Erythroblast (primary cell): ENCODE data around the gene SAP30BP.

Source experiments
- DNase-seq, 2 experiments: peaks; one replicate each; lab custom pipeline; 2025; lab: John Stamatoyannopoulos, UW
- GATA1 ChIP-seq: IDR thresholded peaks from 2 replicates; pipeline ENCODE4 v1.6.1; 2011; ENCODE audit warnings: low read depth, mild to moderate bottlenecking, control low read depth, low read length, moderate library complexity
- POLR2A ChIP-seq: IDR thresholded peaks from 2 replicates; pipeline ENCODE4 v1.6.1; 2011; ENCODE audit warnings: mild to moderate bottlenecking, low read length

The SAP30BP gene

DNA sequence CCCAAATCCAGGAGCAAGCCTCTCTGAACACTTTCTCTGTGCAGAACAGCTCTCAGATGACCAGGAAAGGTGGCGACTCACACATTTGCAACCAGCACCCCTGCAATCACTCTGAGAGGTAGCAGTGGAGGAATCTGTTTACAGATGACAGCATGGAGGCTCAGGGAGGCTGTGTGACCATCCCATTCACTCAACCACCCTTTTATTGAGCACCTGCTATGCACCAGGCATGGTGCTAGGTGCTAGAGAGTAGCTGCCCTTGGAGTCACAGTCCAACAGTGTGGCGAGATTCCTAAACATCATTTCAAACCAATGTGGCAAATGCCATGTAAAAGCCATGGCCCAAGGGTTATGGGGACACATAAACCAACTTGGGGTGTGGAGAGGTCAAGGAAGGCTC lies 52.6 kb downstream of the SAP30BP start:
- no peak for DNase-seq
- TF ChIP-seq GATA1, result no peak
- no peak for TF ChIP-seq POLR2A

GRCh38 chr17:75720656-75721462 lies 53.7 kb downstream of the SAP30BP start, which contains the start of gene ITGB4:
ITGB4 (plus strand) TSS chr17:75721459; CDS start chr17:75724704, 3,245 bp downstream.
- no peak for TF ChIP-seq GATA1
- TF ChIP-seq POLR2A, result peak; percentile 19
- peak in 1 of 2 experiments; percentile 33 for DNase-seq

- no peak for DNase-seq
- TF ChIP-seq GATA1, result no peak
- TF ChIP-seq POLR2A, result no peak
Observed at GRCh38 chr17:75721463-75722011, 54.4 kb downstream of the SAP30BP start.

GRCh38 chr17:75722076-75722475 lies 54.9 kb downstream of the SAP30BP start:
- TF ChIP-seq POLR2A (no peak), GATA1 (no peak)
- no peak for DNase-seq

GRCh38 chr17:75722542-75723095 lies 55.5 kb downstream of the SAP30BP start:
- DNase-seq, result no peak
- TF ChIP-seq GATA1 (no peak), POLR2A (no peak)

GRCh38 chr17:75723171-75723930 lies 56.2 kb downstream of the SAP30BP start:
- TF ChIP-seq GATA1 (no peak), POLR2A (no peak)
- DNase-seq, result no peak

GRCh38 chr17:75724016-75725003 lies 57.2 kb downstream of the SAP30BP start:
- no peak for DNase-seq
- TF ChIP-seq GATA1, result no peak
- TF ChIP-seq POLR2A, result no peak

DNA sequence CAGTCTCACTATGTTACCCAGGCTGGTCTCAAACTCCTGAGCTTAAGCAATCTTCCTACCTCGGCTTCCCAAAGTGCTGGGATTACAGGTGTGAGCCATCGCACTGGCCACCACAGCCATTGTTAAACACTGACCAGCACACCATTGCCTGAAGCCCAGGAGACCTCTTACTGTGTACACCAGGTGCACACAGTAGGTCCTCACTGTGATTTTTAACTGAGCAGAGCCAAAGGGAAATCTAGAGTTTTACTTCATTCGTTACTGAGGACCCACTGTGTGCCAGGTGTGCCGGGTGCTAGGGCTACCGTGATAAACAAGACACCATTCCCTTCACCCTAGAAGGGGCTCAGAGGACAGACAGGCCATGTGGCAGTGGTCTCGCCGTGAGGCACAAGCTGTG lies 58.4 kb downstream of the SAP30BP start:
- TF ChIP-seq GATA1 (no peak), POLR2A (no peak)
- no peak for DNase-seq

DNA sequence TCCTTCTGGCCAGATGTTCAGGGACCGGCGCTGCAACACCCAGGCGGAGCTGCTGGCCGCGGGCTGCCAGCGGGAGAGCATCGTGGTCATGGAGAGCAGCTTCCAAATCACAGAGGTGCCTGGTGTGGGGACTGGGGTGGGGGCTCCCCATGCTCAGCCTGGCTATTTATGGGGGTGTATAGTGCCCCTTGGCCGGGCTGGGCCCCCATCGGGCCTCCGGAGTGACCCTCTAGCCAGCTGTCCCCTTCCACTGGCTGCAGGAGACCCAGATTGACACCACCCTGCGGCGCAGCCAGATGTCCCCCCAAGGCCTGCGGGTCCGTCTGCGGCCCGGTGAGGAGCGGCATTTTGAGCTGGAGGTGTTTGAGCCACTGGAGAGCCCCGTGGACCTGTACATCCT lies 60.3 kb downstream of the SAP30BP start:
- TF ChIP-seq GATA1, result no peak
- TF ChIP-seq POLR2A, result no peak
- DNase-seq, result no peak

DNA sequence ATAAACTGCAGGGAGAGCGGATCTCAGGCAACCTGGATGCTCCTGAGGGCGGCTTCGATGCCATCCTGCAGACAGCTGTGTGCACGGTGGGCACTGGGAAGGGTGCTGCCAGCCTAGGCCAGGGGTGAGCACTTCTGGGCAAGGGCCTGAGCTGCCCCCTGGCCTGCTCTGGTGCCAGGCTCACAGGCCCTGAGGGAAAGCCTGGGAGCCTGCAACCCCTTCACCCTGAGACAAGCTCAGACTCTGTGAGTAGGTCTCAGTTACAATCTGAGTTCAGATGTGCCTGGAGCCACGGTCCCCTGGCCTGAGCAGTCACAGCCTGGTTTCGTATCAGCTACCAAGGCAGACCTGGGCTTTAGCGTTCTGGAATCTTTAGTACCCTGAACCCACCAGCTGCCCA lies 62.2 kb downstream of the SAP30BP start:
- TF ChIP-seq GATA1 (no peak), POLR2A (no peak)

DNA sequence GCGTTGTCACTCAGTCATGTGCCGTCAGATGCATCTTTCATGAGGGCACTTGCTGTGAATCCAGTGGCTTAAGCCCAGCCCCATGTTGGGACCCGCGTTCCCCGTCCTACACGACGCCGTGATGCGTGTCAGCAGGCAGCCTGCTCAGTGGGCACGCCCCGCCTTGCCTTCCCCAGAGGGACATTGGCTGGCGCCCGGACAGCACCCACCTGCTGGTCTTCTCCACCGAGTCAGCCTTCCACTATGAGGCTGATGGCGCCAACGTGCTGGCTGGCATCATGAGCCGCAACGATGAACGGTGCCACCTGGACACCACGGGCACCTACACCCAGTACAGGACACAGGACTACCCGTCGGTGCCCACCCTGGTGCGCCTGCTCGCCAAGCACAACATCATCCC lies 62.9 kb downstream of the SAP30BP start:
- TF ChIP-seq POLR2A (no peak), GATA1 (no peak)
- DNase-seq, result no peak

More for the DNA sequence above, 62.2 kb downstream of the SAP30BP start:
- no peak for DNase-seq

DNA sequence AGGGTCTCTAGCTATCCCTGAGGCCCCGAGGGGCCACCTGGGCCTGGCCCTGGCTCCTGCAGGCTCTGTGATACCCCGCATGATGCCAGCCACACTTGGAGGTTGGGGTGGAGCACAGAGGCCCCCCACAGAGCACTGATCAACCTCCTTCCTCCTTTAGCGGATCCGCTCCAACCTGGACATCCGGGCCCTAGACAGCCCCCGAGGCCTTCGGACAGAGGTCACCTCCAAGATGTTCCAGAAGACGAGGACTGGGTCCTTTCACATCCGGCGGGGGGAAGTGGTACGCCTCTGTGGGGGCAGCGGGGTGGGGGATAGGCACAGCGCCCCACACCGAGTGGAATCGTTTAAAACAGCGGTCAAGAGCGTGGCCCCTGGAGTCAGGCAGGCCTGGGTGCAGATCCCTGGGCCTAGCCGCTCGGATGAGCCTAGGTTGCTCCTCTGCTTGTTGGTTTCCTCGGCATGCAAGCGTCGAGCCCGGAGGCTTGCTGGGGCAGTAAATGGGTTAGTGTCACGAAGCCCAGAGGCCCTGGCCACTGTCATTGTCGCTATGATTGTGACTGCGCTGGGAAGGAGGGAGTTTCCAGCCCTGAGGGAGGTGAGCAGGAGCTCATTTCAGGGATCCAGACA lies 64.1 kb downstream of the SAP30BP start:
- no peak for TF ChIP-seq GATA1
- no peak for DNase-seq
